Astrocyte (in vitro differentiated cells and primary cell): ENCODE measurements around the gene PLAAT4. TPM values are rescaled to one million over a fixed set of nuclear protein-coding genes. Genes with fewer than 3 reads are reported as not detected.

Experiments used
- DNase-seq: peaks from one replicate; pipeline ENCODE4 v3.0.0-alpha.2; 2010; ENCODE audit warnings: low read depth
- FAIRE-seq: peaks from 2 replicates; lab custom pipeline; 2011; peaks lifted over from hg19 to GRCh38; lab: Jason Lieb, UNC
- H2AFZ ChIP-seq: 2 replicates; pipeline ENCODE4 v1.6.0; 2012; ENCODE audit warnings: low read depth, low read length, inconsistent platforms
- H3K27ac ChIP-seq: 2 replicates; pipeline ENCODE4 v1.5.1; 2011; ENCODE audit warnings: low read depth, low read length, inconsistent platforms
- H3K27me3 ChIP-seq: 2 replicates; pipeline ENCODE4 v1.6.0; 2011; ENCODE audit warnings: low read length, inconsistent platforms; ENCODE audit not compliant: insufficient read depth
- H3K36me3 ChIP-seq: 2 replicates; pipeline ENCODE4 v1.5.1; 2011; ENCODE audit warnings: low read length, inconsistent platforms; ENCODE audit not compliant: insufficient read depth
- H3K4me1 ChIP-seq: 2 replicates; pipeline ENCODE4 v1.5.1; 2011; ENCODE audit warnings: low read length, inconsistent platforms; ENCODE audit not compliant: insufficient read depth
- H3K4me2 ChIP-seq: 2 replicates; pipeline ENCODE4 v1.6.0; 2012; ENCODE audit warnings: low read length, inconsistent platforms
- H3K4me3 ChIP-seq: 2 replicates; pipeline ENCODE4 v1.5.1; 2011; ENCODE audit warnings: low read depth, mild to moderate bottlenecking, low read length, inconsistent platforms; ENCODE audit not compliant: insufficient read depth
- H3K79me2 ChIP-seq: 2 replicates; pipeline ENCODE4 v1.6.0; 2012; ENCODE audit warnings: mild to moderate bottlenecking, low read length, inconsistent platforms; ENCODE audit not compliant: insufficient read depth
- H3K9ac ChIP-seq: 2 replicates; pipeline ENCODE4 v1.6.0; 2012; ENCODE audit warnings: mild to moderate bottlenecking, low read length, inconsistent platforms
- H3K9me3 ChIP-seq: 2 replicates; pipeline ENCODE4 v1.5.1; 2012; ENCODE audit warnings: low read depth, mild to moderate bottlenecking, low read length, inconsistent platforms; ENCODE audit not compliant: insufficient read depth
- H4K20me1 ChIP-seq: 2 replicates; pipeline ENCODE4 v1.6.0; 2012; ENCODE audit warnings: low read length, inconsistent platforms; ENCODE audit not compliant: insufficient read depth
- H3K27ac Mint-ChIP-seq: one replicate; pipeline ENCODE4 v1.8.0; 2021; ENCODE audit warnings: mild to moderate bottlenecking, mixed read lengths; ENCODE audit not compliant: unreplicated experiment
- H3K27me3 Mint-ChIP-seq: one replicate; pipeline ENCODE4 v1.8.0; 2021; ENCODE audit warnings: low read depth, mixed read lengths; ENCODE audit not compliant: unreplicated experiment
- H3K36me3 Mint-ChIP-seq: one replicate; pipeline ENCODE4 v1.8.0; 2021; ENCODE audit warnings: low read depth, mixed read lengths; ENCODE audit not compliant: unreplicated experiment
- H3K4me1 Mint-ChIP-seq: one replicate; pipeline ENCODE4 v1.8.0; 2021; ENCODE audit warnings: low read depth, mixed read lengths; ENCODE audit not compliant: unreplicated experiment
- H3K4me3 Mint-ChIP-seq: one replicate; pipeline ENCODE4 v1.8.0; 2021; ENCODE audit warnings: mild to moderate bottlenecking, moderate library complexity, mixed read lengths; ENCODE audit not compliant: unreplicated experiment
- H3K9me3 Mint-ChIP-seq: one replicate; pipeline ENCODE4 v1.8.0; 2021; ENCODE audit warnings: mild to moderate bottlenecking, mixed read lengths; ENCODE audit not compliant: unreplicated experiment
- CTCF ChIP-seq: IDR thresholded peaks from 2 replicates; pipeline ENCODE4 v1.5.1; 2011; ENCODE audit warnings: low read depth, mild to moderate bottlenecking, inconsistent platforms, low read length, moderate library complexity; ENCODE audit not compliant: insufficient read depth
- EZH2 ChIP-seq: IDR thresholded peaks from 2 replicates; pipeline ENCODE4 v1.6.1; 2012; ENCODE audit warnings: mild to moderate bottlenecking, low read length, inconsistent platforms; ENCODE audit not compliant: insufficient read depth
- total RNA-seq: library from RNA; stranded (reverse); gene quantifications from 2 replicates; pipeline ENCODE4 v1.2.1, GENCODE V29; 2021

Gene PLAAT4
- total RNA-seq, 1 donor from 2014 or later: 4.9 TPM

- Mint-ChIP-seq H3K36me3 (peaks cover 2% of the 10 kb centered on the region), H3K4me3 (no peak overlapping the region), H3K27me3 (no peaks in the 10 kb centered on the region), H3K27ac (no peak overlapping the region), H3K4me1 (peaks cover 12% of the 10 kb centered on the region), H3K9me3 (peaks cover 1% of the 10 kb centered on the region)
- no peak for DNase-seq
- no peak overlapping the region for H3K9ac ChIP-seq
- no peak overlapping the region for H3K4me2 ChIP-seq
- peaks cover 8% of the 10 kb centered on the region for H3K4me1 ChIP-seq
- TF ChIP-seq CTCF (no peak), EZH2 (no peak)
- no peak overlapping the region for H3K4me3 ChIP-seq
- H3K79me2 ChIP-seq: no peaks in the 10 kb centered on the region
- no peaks in the 10 kb centered on the region for H4K20me1 ChIP-seq
- H2AFZ ChIP-seq: no peak overlapping the region
- no peak overlapping the region for H3K27ac ChIP-seq
- H3K27me3 ChIP-seq: no peaks in the 10 kb centered on the region
- H3K36me3 ChIP-seq: no peaks in the 10 kb centered on the region
- FAIRE-seq: no peak
- H3K9me3 ChIP-seq: no peaks in the 10 kb centered on the region
These were observed 35.5 kb downstream of the PLAAT4 start for GRCh38 chr11:63572026-63572688.

GRCh38 chr11:63573881-63574855 is 37.6 kb downstream of the PLAAT4 start:
- Histone ChIP-seq H3K4me3 (peak overlapping the region; percentile 15), H2AFZ (peak overlapping the region; percentile 7)
- H3K36me3 Mint-ChIP-seq: peaks cover 7% of the 10 kb centered on the region

More at GRCh38 chr11:63573881-63574855, 37.6 kb downstream of the PLAAT4 start:
- no peaks in the 10 kb centered on the region for H3K27me3 Mint-ChIP-seq
- H3K4me3 Mint-ChIP-seq: peak overlapping the region; percentile 45
- no peaks in the 10 kb centered on the region for H3K36me3 ChIP-seq
- H4K20me1 ChIP-seq: no peaks in the 10 kb centered on the region
- no peak overlapping the region for H3K27ac ChIP-seq
- H3K9me3 Mint-ChIP-seq: peaks cover 7% of the 10 kb centered on the region
- no peaks in the 10 kb centered on the region for H3K27me3 ChIP-seq
- FAIRE-seq (no peak), DNase-seq (peak; percentile 55)
- TF ChIP-seq EZH2 (no peak), CTCF (no peak)
- H3K4me1 Mint-ChIP-seq: peaks cover 2% of the 10 kb centered on the region
- peak overlapping the region; percentile 30 for H3K9ac ChIP-seq
- H3K27ac Mint-ChIP-seq: no peak overlapping the region
- H3K79me2 ChIP-seq: no peaks in the 10 kb centered on the region
- peak overlapping the region; percentile 68 for H3K4me2 ChIP-seq
- H3K4me1 ChIP-seq: no peaks in the 10 kb centered on the region
- no peaks in the 10 kb centered on the region for H3K9me3 ChIP-seq
